ENCODE measurements around the gene SLC26A8. TPM values are rescaled to one million over a fixed set of nuclear protein-coding genes. Genes with fewer than 3 reads are reported as not detected.
"Not testable (repeated sequence)": the region's sequence is repeated elsewhere in the genome, so short reads cannot be mapped to it uniquely, and the experiment has no call there.

The SLC26A8 gene
- total RNA-seq, 1 experiment from 2014 or later = not detected

DNA sequence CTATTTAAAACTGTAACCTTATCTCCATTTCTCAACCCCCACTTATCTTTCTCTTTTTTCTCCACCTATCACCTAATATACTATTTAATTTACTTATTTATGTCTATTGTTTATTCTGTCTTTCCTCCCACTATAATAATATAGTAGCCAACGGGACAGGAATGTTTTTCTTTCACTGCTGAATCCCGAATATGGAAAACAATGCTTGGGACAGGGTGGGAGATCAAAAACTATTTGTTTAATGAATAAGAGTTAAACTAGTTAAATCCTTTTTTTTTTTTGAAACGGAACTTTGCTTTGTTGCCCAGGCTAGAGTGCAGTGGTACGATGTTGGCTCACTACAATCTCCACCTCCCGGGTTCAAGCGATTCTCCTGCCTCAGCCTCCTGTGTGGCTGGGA, 109.9 kb downstream of the SLC26A8 start:
- no peak for DNase-seq (ENCODE audit: low read depth)

DNA sequence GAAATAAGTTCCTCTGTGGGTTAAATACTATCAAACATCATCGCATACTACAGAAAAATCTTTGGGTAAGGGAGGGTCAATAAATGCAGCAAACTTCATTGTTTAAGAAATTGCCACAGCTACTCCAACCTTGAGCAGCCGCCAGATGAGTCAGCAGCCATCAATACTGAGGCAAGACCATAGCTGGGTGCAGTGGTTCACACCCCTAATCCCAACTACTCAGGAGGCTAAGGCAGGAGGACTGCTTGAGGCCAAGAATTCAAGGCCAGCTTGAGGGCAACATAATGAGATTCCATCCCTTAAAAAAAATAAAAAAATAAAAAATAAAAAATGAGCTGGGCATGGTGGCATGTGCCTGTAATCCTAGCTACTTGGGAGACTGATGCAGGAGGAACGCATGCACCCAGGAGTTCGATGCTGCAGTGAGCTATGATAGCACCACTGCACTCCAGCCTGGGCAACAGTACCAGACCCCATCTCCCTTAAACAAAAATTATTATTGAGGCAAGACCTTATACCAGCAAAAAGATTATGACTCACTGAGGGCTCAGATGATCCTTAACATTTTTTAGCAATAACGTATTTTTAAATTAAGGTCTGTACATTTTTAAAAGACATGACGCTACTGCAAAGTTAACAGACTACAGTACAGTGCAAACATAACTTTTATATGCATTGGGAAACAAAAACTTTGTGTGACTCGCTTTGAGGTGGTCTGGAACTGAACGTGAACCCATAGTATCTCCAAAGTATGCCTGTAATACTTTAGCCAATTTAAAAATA, 112.4 kb downstream of the SLC26A8 start:
- peak; percentile 7 for DNase-seq (ENCODE audit: low read depth)

DNA sequence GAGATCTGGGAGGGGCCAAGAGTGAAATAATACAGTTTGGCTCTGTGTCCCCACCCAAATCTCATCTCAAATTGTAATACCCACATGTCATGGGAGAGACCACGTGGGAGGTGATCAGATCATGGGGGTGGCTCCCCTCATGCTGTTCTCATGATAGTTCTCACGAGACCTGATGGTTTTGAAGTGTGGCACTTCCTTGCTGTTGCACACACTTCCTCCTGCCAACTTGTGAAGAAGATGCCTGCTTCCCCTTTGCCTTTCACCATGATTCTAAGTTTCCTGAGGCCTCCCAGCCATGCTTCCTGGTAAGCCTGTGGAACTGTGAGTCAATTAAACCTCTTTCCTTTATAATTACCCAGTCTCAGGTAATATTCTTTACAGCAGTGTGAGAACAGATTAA, 114.9 kb downstream of the SLC26A8 start:
- DNase-seq (ENCODE audit: low read depth) = not testable (repeated sequence)

DNA sequence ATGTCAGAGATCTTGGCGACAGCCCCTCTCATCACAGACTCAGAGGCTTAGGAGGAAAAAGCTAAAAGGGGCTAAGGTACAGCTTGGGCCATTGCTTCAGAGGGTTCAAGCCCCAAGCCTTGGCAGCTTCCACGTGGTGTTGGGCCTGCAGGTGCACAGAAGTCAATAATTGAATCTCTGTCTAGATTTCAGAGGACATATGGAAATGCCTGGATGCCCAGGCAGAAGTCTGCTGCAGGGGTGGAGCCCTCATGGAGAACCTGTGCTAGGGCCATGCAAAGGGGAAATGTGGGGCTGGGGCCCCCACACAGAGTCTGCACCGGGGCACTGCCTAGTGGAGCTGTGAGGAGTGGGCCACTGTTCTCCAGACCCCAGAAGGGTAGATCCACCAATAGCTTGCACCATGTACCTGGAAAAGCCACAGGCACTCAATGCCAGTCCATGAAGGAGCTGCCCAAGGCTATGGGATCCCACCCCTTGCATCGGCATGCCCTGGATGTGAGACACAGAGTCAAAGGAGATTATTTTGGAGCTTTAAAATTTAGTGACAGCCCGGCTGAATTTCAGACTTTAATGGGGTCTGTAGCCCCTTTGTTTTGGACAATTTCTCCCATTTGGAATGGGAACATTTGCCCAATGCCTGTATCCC, 115.6 kb downstream of the SLC26A8 start:
- DNase-seq (ENCODE audit: low read depth) = not testable (repeated sequence)

DNA sequence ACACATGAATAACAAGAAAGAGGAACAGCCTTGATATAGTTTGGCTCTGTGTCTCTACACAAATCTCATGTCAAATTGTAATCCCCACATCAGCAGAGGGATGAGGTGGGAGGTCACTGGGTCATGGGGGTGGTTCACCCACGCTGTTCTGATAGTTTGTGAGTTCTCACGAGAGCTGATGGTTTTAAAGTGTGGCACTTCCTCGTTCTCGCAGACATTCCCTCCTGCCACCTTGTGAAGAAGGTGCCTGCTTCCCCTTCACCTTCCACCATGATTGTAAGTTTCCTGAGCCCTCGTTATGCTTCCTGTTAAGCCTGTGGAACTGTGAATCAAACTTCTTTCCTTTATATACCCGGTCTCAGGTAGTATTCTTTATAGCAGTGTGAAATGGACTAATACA, 116.7 kb downstream of the SLC26A8 start:
- no peak for DNase-seq (ENCODE audit: low read depth)

DNA sequence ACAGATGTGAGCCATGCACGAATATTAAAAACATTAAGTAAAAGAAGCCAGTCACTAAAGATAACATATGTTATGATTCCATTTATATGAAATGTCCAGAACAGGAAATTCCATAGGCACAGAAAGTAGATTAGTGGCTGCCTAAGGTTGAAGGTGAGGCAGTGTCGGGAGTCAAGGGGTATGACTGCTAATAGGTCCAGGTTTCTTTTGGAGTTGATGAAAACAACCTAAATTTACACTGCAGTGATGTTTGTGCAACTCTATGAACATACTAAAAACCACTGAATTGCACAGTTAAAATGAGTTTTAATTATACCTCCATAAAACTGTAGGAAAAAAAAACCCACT, 118.0 kb downstream of the SLC26A8 start:
- no peak for DNase-seq (ENCODE audit: low read depth)

DNA sequence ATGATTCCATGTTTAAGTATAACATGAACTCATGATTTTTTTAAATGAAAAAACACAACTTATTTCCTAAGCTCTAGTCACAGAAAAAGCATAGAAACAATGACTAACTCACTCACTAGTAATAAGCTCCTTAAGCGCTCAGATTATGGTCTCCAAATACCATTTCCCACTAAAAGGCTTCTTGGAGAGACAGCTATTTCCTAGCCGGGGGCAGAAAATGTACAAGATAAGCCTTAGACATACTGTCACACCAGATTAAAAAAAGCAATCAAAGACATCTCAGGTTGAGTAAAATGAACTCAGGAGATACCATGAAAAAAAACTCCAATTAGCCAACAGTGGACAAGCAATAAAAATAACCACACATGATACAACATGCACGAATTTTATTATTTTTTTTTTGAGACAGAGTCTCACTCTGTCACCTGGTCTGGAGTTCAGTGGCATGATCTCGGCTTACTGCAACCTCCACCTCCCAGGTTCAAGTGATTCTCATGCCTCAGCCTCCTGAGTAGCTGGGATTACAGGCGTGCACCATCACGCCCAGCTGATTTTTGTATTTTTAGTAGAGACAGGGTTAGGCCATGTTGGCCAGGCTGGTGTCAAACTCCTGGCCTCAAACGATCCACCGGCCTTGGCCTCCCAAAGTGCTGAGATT, 118.5 kb downstream of the SLC26A8 start:
- peak; percentile 19 for DNase-seq (ENCODE audit: low read depth)

DNA sequence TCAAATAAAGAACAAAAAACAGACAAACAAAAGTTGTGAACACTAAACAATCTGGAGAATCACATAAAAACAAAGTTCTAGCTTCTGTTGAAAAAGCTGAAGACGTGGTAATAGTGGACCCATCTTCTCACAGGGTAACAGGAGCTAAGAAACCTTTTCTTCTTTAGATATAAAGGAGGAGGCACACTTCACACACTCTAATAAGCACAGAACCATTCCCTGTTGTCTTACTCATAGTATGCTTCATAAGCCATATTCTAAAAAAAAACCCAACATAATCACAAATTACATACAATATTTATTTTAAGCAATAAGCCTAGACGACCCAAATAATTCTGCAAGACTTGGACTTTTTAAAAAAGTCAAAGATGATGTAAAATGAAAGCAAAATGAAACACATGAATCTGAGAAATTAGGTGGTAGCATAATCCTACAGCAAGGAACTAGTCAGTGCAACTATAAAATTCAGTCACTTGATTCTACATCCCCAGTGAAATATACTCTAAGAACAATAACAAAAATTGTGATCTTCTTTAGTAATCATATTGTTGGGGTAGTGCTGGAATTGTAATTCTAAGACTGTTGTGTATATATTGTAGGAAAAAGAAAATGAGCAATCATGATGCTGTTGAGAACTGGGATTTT, 119.2 kb downstream of the SLC26A8 start:
- no peak for DNase-seq (ENCODE audit: low read depth)

DNA sequence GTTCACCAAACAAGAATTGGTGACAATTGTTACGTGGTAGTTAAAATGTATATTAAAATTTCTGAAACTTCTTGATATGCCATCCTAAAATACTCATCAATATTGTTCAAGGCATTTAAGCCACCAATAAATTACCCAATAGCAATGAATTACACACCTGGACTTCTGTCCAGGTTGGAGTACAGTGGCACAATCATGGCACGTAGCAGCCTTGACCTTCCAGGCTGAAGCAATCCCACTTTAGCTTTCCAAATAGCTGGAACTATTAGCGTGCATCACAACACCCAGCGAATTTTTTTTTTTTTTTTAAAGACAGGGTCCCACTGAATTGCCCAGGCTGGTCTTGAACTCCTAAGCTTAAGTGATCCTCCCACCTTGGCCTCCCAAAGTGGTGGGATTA, 120.8 kb downstream of the SLC26A8 start:
- no peak for DNase-seq (ENCODE audit: low read depth)

DNA sequence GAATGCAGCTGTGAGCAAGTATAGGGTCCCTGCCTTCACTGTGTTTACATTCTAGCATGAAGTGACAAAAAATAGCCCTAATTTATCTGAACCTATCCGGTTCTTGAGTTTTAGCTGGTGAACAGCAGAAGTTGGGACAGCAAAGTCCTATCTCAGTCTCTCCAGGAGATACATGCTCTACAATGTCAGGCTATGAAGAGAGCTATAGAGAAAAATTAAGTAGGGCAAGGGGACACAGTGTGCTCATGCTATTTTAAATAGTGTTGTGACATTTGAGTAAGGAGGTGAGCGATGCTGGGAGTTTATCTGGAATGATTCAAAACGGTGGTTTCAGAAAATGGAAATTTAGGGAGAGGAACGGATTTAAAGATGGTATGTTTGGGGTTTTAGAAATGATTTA, 124.0 kb downstream of the SLC26A8 start:
- no peak for DNase-seq (ENCODE audit: low read depth)

DNA sequence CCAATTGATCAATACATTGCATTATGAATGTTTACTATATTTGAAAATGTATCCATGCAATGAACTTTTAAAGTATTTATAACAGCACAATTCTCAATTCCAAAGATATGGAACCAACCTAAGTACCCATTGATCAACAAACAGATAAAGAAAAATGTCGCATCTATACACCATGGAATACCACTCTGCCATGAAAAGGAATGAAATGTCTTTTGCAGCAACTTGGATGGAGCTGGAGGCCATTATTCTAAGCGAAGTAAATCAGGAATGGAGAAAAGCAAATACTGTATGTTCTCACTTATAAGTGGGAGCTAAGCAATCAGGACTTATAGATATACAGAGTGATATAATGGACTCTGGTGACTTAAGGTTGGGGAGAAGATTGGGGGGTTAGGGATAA, 126.4 kb downstream of the SLC26A8 start:
- no peak for DNase-seq (ENCODE audit: low read depth)

DNA sequence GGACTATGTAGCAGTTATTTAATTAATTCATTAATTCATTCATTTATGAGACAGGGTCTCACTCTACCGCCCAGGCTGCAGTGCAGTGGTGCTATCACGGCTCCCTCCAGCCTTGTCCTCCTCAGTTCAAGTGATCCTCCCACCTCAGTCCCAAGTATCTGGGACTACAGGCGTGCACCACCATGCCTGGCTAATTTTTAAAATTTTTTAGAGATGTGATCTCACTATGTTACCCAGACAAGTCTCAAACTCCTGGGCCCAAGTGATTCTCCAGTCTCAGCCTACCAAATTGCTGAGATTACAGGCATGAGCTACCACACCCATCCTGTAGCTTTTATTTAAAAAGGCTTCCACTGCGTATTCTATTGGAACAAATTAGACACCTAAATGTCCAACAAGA, 127.0 kb downstream of the SLC26A8 start:
- no peak for DNase-seq (ENCODE audit: low read depth)

DNA sequence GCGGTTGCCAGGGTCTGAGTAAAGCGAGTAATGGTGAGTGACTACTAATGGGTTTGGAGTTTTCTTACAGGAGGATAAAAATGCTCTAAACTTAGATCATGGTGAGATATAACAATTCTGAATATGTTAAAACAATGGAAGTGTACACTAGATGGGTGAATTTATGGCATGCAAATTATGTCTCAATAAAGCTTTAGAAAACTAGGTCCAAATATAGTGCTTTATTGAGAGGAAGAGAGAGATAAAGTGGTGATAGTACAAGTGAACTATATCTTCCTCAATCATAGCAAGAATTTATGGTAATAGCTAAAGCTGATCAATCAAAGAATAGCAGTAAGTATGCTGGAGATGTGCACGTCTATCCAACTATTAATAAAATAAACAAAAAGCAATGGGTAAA, 127.4 kb downstream of the SLC26A8 start:
- DNase-seq (ENCODE audit: low read depth) = no peak

DNA sequence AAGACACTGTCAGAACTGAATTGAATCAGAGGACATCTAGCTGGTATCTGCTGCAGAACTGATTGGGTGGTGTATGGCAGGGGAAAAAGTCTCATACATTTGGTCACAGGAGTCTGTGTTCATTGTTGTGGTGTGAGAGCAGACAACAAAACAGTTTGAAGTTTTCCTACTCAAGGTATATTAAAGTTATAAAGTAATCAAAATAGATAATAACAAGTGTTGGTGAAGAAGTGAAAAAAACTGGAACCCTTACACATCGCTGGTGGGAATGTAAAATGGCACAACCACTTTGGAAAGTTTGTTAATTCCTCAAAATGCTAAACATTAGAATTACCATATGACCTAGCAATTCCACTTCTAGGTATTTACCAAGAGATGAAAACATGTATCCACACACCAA, 128.2 kb downstream of the SLC26A8 start:
- no peak for DNase-seq (ENCODE audit: low read depth)

DNA sequence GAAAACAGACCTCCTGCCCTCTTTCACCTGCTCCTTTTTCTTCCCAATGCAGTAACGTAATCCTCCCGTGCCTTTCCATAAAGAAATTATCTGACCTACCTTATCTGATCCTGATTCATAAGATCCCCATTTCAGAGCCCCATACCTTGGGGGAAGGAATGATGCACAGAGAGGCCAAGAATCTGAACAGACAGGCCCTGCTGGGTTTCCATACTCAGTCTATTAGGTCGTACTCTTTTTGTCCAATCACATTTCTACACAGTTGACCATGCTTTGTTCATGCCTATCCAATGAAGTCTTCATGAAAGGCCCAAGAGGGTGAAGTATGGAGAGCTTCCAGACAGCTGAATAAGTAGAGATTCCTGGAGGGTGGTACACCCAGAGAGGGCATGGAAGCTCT, 128.9 kb downstream of the SLC26A8 start:
- DNase-seq (ENCODE audit: low read depth) = no peak

DNA sequence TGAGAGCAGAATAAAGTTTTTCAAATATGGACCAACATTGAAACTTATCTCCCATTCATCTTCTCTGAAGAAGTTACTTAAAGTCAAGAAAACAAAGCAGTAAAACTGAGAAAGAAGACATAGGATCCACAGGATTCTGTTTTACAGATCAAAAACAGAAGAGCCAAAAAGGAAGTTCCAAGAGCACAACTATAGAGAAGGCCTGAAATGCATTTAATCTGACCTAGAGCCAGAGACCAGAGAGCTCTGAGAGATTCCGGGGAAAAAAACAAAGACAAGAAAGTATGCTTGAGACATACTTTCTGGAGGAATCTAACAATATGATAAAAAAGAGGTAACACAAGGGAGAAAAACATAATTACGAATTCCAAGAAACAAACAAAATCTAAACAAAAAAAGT, 129.7 kb downstream of the SLC26A8 start:
- DNase-seq (ENCODE audit: low read depth) = no peak

Other genes starting within 250 kb of the SLC26A8 start
- not detected in 2 replicates for gene CLPSL2, start 248.0 kb downstream of the SLC26A8 start, total RNA-seq (2014; rRNA removed; shearing (Covaris generic))
- not detected in 2 replicates for gene CLPSL1, start 243.6 kb downstream of the SLC26A8 start, total RNA-seq (2014; rRNA removed; shearing (Covaris generic))
- gene CLPS, start 227.3 kb downstream of the SLC26A8 start, total RNA-seq (2014; rRNA removed; shearing (Covaris generic)) = not detected in 2 replicates
- gene LHFPL5, start 219.3 kb downstream of the SLC26A8 start, total RNA-seq (2014; rRNA removed; shearing (Covaris generic)) = not detected in 2 replicates
- gene SRPK1, start 103.5 kb downstream of the SLC26A8 start, total RNA-seq (2014; rRNA removed; shearing (Covaris generic)) = 62.6 and 64.4 TPM in 2 replicates
- 54.5 and 62.5 TPM in 2 replicates for gene MAPK14, start 3.2 kb upstream of the SLC26A8 start, total RNA-seq (2014; rRNA removed; shearing (Covaris generic))
- 0.96 and 2.1 TPM in 2 replicates for gene MAPK13, start 105.9 kb upstream of the SLC26A8 start, total RNA-seq (2014; rRNA removed; shearing (Covaris generic))
- 7.8 and 8.7 TPM in 2 replicates for gene BRPF3, start 172.1 kb upstream of the SLC26A8 start, total RNA-seq (2014; rRNA removed; shearing (Covaris generic))
- not detected in 2 replicates for gene PNPLA1, start 245.4 kb upstream of the SLC26A8 start, total RNA-seq (2014; rRNA removed; shearing (Covaris generic))

Data from RPMI7951 (cell line).